IMR-90 (cell line): ENCODE results near the gene CERS5.

Experiments used
- CHD1 ChIP-seq: IDR thresholded peaks from 2 replicates; pipeline ENCODE4 v1.6.1; 2012; ENCODE audit warnings: low read depth, low read length, improper control_type of control experiment
- CTCF ChIP-seq: conservative IDR thresholded peaks from 2 replicates; pipeline ENCODE4 v1.5.1; 2012; ENCODE audit warnings: mild to moderate bottlenecking, low read depth, low read length, improper control_type of control experiment
- MAFK ChIP-seq: IDR thresholded peaks from 2 replicates; pipeline ENCODE4 v1.6.1; 2012; ENCODE audit warnings: low read depth, low read length, improper control_type of control experiment
- MXI1 ChIP-seq: IDR thresholded peaks from 2 replicates; pipeline ENCODE4 v1.6.1; 2012; ENCODE audit warnings: low read depth, mild to moderate bottlenecking, low read length, moderate library complexity, borderline replicate concordance
- POLR2A ChIP-seq: IDR thresholded peaks from 2 replicates; pipeline ENCODE4 v1.6.1; 2012; ENCODE audit warnings: mild to moderate bottlenecking, low read depth, low read length
- RAD21 ChIP-seq: IDR thresholded peaks from 2 replicates; pipeline ENCODE4 v1.6.1; 2012; ENCODE audit warnings: low read length, improper control_type of control experiment
- USF2 ChIP-seq: fragments of 150-350 bp; IDR thresholded peaks from 2 replicates; pipeline ENCODE4 v1.6.1; 2017; ENCODE audit warnings: mild to moderate bottlenecking, antibody characterized with exemption, low read length, low read depth

- TF ChIP-seq CTCF, result no peak
- TF ChIP-seq CHD1, result no peak
- TF ChIP-seq MXI1, result no peak
- TF ChIP-seq POLR2A, result no peak
- no peak for TF ChIP-seq USF2
- no peak for TF ChIP-seq MAFK
- no peak for TF ChIP-seq RAD21
Measured at GRCh38 chr12:50164963-50165362, 2.2 kb downstream of the CERS5 start.
